HepG2 (cell line): ENCODE measurements around the gene GAS6. TPM values are rescaled to one million over a fixed set of nuclear protein-coding genes. Genes with fewer than 3 reads are reported as not detected.
"Not testable (repeated sequence)": the region's sequence is repeated elsewhere in the genome, so short reads cannot be mapped to it uniquely, and the experiment has no call there.

ENCODE experiments used
- ATAC-seq: fragments of 200-7000 bp; cut with Tn5 transposase; 3 replicates; pipeline ENCODE4 v1.9.1; 2020; ENCODE audit warnings: mild to moderate bottlenecking, moderate library complexity
- BruUV-seq: library from RNA; stranded (reverse); fragments of 400-500 nt; replicated peaks from 2 replicates; lab custom pipeline; 2021; lab: Mats Ljungman, UMichigan
- CTCF ChIA-PET: fragments of 300-600 bp; formaldehyde crosslinking; extraction: SDS; loops from one replicate; lab custom pipeline; 2021; ENCODE audit warnings: low total read pairs, inconsistent platforms, low intra/inter-chr PET ratio; lab: Yijun Ruan, JAX
- POLR2A ChIA-PET: fragments of 350-600 bp; sonication (Branson Sonifier 250); formaldehyde crosslinking; loops from one replicate; lab custom pipeline; 2020; ENCODE audit warnings: antibody characterized with exemption, inconsistent platforms; lab: Yijun Ruan, JAX
- DNase-seq: peaks from one replicate; pipeline ENCODE4 v3.0.0-alpha.2; 2015; ENCODE audit warnings: low spot score
- FAIRE-seq: peaks from 3 replicates; lab custom pipeline; 2011; peaks lifted over from hg19 to GRCh38; lab: Jason Lieb, UNC
- H2AFZ ChIP-seq: one replicate; pipeline ENCODE4 v1.6.1; 2011; ENCODE audit warnings: low read length, inconsistent platforms
- H3K27ac ChIP-seq: fragments of 300-600 bp; 3 replicates; pipeline ENCODE4 v1.8.0; 2011; ENCODE audit warnings: mixed run types, mild to moderate bottlenecking, mixed read lengths, low read length, inconsistent platforms; ENCODE audit not compliant: insufficient read depth; ENCODE audit errors: extremely low read length
- H3K27me3 ChIP-seq, 2 experiments: fragments of 200-600 bp in 1 of 2; 2 replicates in 1 of 2; 3 replicates in 1 of 2; pipeline versions ENCODE4 v1.6.0 to v1.8.0; 2011; ENCODE audit warnings: low read length in 2 of 2, mild to moderate bottlenecking in 2 of 2, moderate library complexity in 2 of 2, inconsistent platforms in 1 of 2; ENCODE audit not compliant: insufficient read depth in 2 of 2, control insufficient read depth in 1 of 2
- H3K36me3 ChIP-seq, 2 experiments: fragments of 200-600 bp in 1 of 2; replicated peaks in 1 of 2; 2 replicates in 1 of 2; 3 replicates in 1 of 2; pipeline versions ENCODE4 v1.5.1 to v1.8.0; 2011; ENCODE audit warnings: low read length in 2 of 2, inconsistent platforms in 1 of 2; ENCODE audit not compliant: insufficient read depth in 2 of 2, control insufficient read depth in 1 of 2
- H3K4me1 ChIP-seq: 2 replicates; pipeline ENCODE4 v1.5.1; 2012; ENCODE audit warnings: low read length, inconsistent platforms; ENCODE audit not compliant: insufficient read depth
- H3K4me2 ChIP-seq: 2 replicates; pipeline ENCODE4 v1.6.0; 2011; ENCODE audit warnings: low read depth, low read length, inconsistent platforms
- H3K4me3 ChIP-seq, 3 experiments: fragments of 200-600 bp in 1 of 3; sonication (generic), shearing (Covaris generic) in 1 of 3; replicated peaks in 1 of 3; 2 replicates each; pipeline ENCODE4 v1.5.1; 2011 to 2016; ENCODE audit warnings: low read length in 3 of 3, inconsistent platforms in 2 of 3, low read depth in 2 of 3, mild to moderate bottlenecking in 2 of 3, control low read depth in 1 of 3, mixed read lengths in 1 of 3; ENCODE audit not compliant: insufficient read depth in 1 of 3
- H3K79me2 ChIP-seq: one replicate; pipeline ENCODE4 v1.6.1; 2011; ENCODE audit warnings: low read length, inconsistent platforms; ENCODE audit not compliant: insufficient read depth
- H3K9ac ChIP-seq: 2 replicates; pipeline ENCODE4 v1.6.0; 2011; ENCODE audit warnings: mild to moderate bottlenecking, low read depth, low read length, inconsistent platforms; ENCODE audit not compliant: insufficient read depth
- H3K9me3 ChIP-seq: 2 replicates; pipeline ENCODE4 v1.5.1; 2012; ENCODE audit warnings: mild to moderate bottlenecking, low read length
- H4K20me1 ChIP-seq: 2 replicates; pipeline ENCODE4 v1.6.0; 2011; ENCODE audit warnings: inconsistent platforms, mild to moderate bottlenecking, low read length, moderate library complexity; ENCODE audit not compliant: insufficient read depth
- ZNF646 ChIP-seq: sonication (generic); formaldehyde crosslinking; IDR thresholded peaks from 2 replicates; pipeline ENCODE4 v1.9.0; 2021; ENCODE audit warnings: mild to moderate bottlenecking, missing genetic modification reagents
- WGBS: methylation state at CpG from one replicate; pipeline ENCODE4 v1.1.6; 2017; ENCODE audit warnings: low lambda C conversion rate; 5-methylcytosine and 5-hydroxymethylcytosine counted together
- in situ Hi-C: cut with HindIII; loops from 2 replicates; pipeline ENCODE4 v1.10.0; 2017; ENCODE audit warnings: low pct_unique_long_range_greater_than_20kb; ENCODE audit not compliant: extremely low pct_ligation_motif_present
- intact Hi-C: fragments of 100-400 bp; cut with micrococcal nuclease; formaldehyde crosslinking; loops from one replicate; pipeline ENCODE4 v1.10.0; 2022; ENCODE audit not compliant: unreplicated experiment
- polyA plus RNA-seq, 8 experiments: library from polyadenylated mRNA; depleted of rRNA in 3 of 8; stranded (reverse) in 7 of 8; unstranded in 1 of 8; fragments of >200 nt; fragmentation: Illumina TruSeq in 4 of 8; extraction: Trizol in 4 of 8; gene quantifications; 2 replicates each; pipeline versions ENCODE4 v1.2.1 to v1.2.3, GENCODE V29; 2011 to 2016; ENCODE audit warnings: low read depth in 4 of 8, missing spikeins in 1 of 8, mixed read lengths in 1 of 8; ENCODE audit not compliant: insufficient read depth in 1 of 8
- total RNA-seq, 5 experiments: library from RNA; depleted of rRNA; stranded (reverse); fragments of >200 nt; fragmentation: Illumina TruSeq; extraction: Trizol; gene quantifications; 2 replicates each; pipeline ENCODE4 v1.2.3, GENCODE V29; 2016; ENCODE audit warnings: low read depth in 1 of 5

The GAS6 gene
- total and polyA plus RNA-seq, 2 of the 13 experiments (the other 11 are each of a cell fraction or from before 2014, with no cell fraction given) = 0.09 to 0.24 TPM

- H2AFZ ChIP-seq, POLR2A ChIA-PET, H3K27ac ChIP-seq, in situ Hi-C loops, FAIRE-seq, H3K4me2 ChIP-seq, intact Hi-C loops, H4K20me1 ChIP-seq, H3K79me2 ChIP-seq, H3K9ac ChIP-seq, CTCF ChIA-PET, ATAC-seq, H3K4me1 ChIP-seq, H3K4me3 ChIP-seq, H3K9me3 ChIP-seq, DNase-seq, H3K36me3 ChIP-seq, BruUV-seq: not testable (repeated sequence)
- WGBS = 0% methylated on average over 1 of the region's 1 CpG
- peaks cover 2 to 43% of the 10 kb centered on the region in 2 experiments; a peak in 3 of 5 replicates for H3K27me3 ChIP-seq
- peak; percentile 94 for TF ChIP-seq ZNF646
Observed at GRCh38 chr13:113795362-113795761, 68.5 kb downstream of the GAS6 start.
